Fibroblast of skin of left biceps (primary cell): ENCODE data around the gene H2BW2.
"Not testable (repeated sequence)": the region's sequence is repeated elsewhere in the genome, so short reads cannot be mapped to it uniquely, and the experiment has no call there.

Experiments used
- DNase-seq, 2 experiments: peaks; one replicate each; pipeline ENCODE4 v3.0.0-alpha.2; 2013; ENCODE audit warnings: low read depth in 2 of 2

H2BW2 gene

GRCh38 chrX:104039689-104040505, at the start of gene H2BW2:
TSS of gene H2BW2 (plus strand) at chrX:104039956. CDS start at chrX:104039995, 39 bp downstream.
- DNase-seq = no peak

- DNase-seq = no peak
Observed at GRCh38 chrX:103999234-103999633, 40.5 kb upstream of the H2BW2 start.

- DNase-seq = no peak
Observed at GRCh38 chrX:104008831-104009230, 30.9 kb upstream of the H2BW2 start.

GRCh38 chrX:104013158-104013557, 26.6 kb upstream of the H2BW2 start:
- DNase-seq = no peak

- no peak for DNase-seq
Observed at GRCh38 chrX:104013606-104014005, 26.1 kb upstream of the H2BW2 start, which contains the start of gene H2BW1. TSS of gene H2BW1 (minus strand) at chrX:104013708. CDS start at chrX:104013576, 132 bp downstream.

GRCh38 chrX:104015576-104015975, 24.2 kb upstream of the H2BW2 start:
- DNase-seq = not testable (repeated sequence)

GRCh38 chrX:104018126-104018525, 21.6 kb upstream of the H2BW2 start:
- no peak for DNase-seq

- DNase-seq = no peak
Observed at GRCh38 chrX:104041003-104041402, 1.2 kb downstream of the H2BW2 start.

- no peak for DNase-seq
Observed at GRCh38 chrX:104045642-104046041, 5.9 kb downstream of the H2BW2 start.

GRCh38 chrX:104047171-104047570, 7.4 kb downstream of the H2BW2 start:
- DNase-seq = no peak

GRCh38 chrX:104054956-104055355, 15.2 kb downstream of the H2BW2 start:
- DNase-seq = not testable (repeated sequence)

GRCh38 chrX:104062636-104063035, 22.9 kb downstream of the H2BW2 start:
- not testable (repeated sequence) for DNase-seq

- not testable (repeated sequence) for DNase-seq
Observed at GRCh38 chrX:104075778-104076445, 36.2 kb downstream of the H2BW2 start, which contains the start of gene TMSB15C. TSS of gene TMSB15C (minus strand) at chrX:104076236.

GRCh38 chrX:104077854-104078253, 38.1 kb downstream of the H2BW2 start:
- not testable (repeated sequence) for DNase-seq

- DNase-seq = no peak
Observed at GRCh38 chrX:104084063-104084462, 44.3 kb downstream of the H2BW2 start.

- DNase-seq = no peak
Observed at GRCh38 chrX:104084534-104085277, 45.0 kb downstream of the H2BW2 start.

GRCh38 chrX:104085477-104085876, 45.7 kb downstream of the H2BW2 start:
- DNase-seq = no peak

GRCh38 chrX:104085919-104086318, 46.2 kb downstream of the H2BW2 start:
- DNase-seq = no peak
